Measurements from ENCODE around the gene CHTF8.

DNA sequence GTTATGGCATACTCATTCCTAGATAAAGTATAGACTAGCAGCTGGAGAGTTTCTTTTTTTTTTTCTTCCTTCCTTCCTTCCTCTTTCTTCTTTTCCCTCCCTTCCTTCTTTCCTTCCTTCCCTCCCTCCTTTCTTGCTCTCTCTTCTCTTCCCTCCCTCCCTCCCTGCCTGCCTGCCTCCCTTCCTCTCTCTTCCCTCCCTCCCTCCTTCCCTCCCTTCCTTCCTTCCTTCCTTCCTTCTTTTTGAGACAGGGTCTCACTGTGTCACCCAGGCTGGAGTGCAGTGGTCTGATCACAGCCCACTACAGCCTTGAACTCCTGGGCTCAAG, 47.6 kb upstream of the CHTF8 start:
- TF ChIP-seq, protein P1, sequence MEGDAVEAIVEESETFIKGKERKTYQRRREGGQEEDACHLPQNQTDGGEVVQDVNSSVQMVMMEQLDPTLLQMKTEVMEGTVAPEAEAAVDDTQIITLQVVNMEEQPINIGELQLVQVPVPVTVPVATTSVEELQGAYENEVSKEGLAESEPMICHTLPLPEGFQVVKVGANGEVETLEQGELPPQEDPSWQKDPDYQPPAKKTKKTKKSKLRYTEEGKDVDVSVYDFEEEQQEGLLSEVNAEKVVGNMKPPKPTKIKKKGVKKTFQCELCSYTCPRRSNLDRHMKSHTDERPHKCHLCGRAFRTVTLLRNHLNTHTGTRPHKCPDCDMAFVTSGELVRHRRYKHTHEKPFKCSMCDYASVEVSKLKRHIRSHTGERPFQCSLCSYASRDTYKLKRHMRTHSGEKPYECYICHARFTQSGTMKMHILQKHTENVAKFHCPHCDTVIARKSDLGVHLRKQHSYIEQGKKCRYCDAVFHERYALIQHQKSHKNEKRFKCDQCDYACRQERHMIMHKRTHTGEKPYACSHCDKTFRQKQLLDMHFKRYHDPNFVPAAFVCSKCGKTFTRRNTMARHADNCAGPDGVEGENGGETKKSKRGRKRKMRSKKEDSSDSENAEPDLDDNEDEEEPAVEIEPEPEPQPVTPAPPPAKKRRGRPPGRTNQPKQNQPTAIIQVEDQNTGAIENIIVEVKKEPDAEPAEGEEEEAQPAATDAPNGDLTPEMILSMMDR (IDR thresholded peaks at IDR 0.05) = no peak
- no peak for TF ChIP-seq POLR2A (IDR thresholded peaks at IDR 0.05)

All from thyroid gland (tissue), 4 donors.